MCF 10A (cell line): ENCODE results near the gene PGBD2. TPM values are rescaled to one million over a fixed set of nuclear protein-coding genes. Genes with fewer than 3 reads are reported as not detected.

ENCODE experiments used
- BruUV-seq: library from RNA; stranded (reverse); fragments of 400-500 nt; replicated peaks from 2 replicates; lab custom pipeline; 2021; lab: Mats Ljungman, UMichigan
- CTCF ChIA-PET: fragments of 300-600 bp; sonication (Branson Sonifier 250); formaldehyde crosslinking; extraction: SDS; loops from one replicate; lab custom pipeline; 2021; ENCODE audit warnings: antibody characterized with exemption, inconsistent platforms; lab: Yijun Ruan, JAX
- POLR2A ChIA-PET: fragments of 300-600, 350-650 bp; sonication (Branson Sonifier 250); formaldehyde crosslinking; extraction: SDS; loops from one replicate; lab custom pipeline; 2020; ENCODE audit warnings: antibody characterized with exemption, inconsistent platforms; lab: Yijun Ruan, JAX
- DNase-seq: peaks from one replicate; pipeline ENCODE4 v3.0.0-alpha.2; 2018; ENCODE audit not compliant: unreplicated experiment
- H3K27ac Mint-ChIP-seq: one replicate; pipeline ENCODE4 v1.8.0; 2022; ENCODE audit warnings: mild to moderate bottlenecking, low read depth, mixed read lengths; ENCODE audit not compliant: unreplicated experiment
- H3K27me3 Mint-ChIP-seq: one replicate; pipeline ENCODE4 v1.8.0; 2022; ENCODE audit warnings: mixed read lengths; ENCODE audit not compliant: insufficient read depth, unreplicated experiment
- H3K36me3 Mint-ChIP-seq: one replicate; pipeline ENCODE4 v1.8.0; 2022; ENCODE audit warnings: mild to moderate bottlenecking, moderate library complexity, mixed read lengths; ENCODE audit not compliant: insufficient read depth, unreplicated experiment
- H3K4me1 Mint-ChIP-seq: one replicate; pipeline ENCODE4 v1.8.0; 2022; ENCODE audit warnings: mixed read lengths; ENCODE audit not compliant: insufficient read depth, unreplicated experiment
- H3K4me3 Mint-ChIP-seq: one replicate; pipeline ENCODE4 v1.8.0; 2022; ENCODE audit warnings: mild to moderate bottlenecking, moderate library complexity, mixed read lengths; ENCODE audit not compliant: unreplicated experiment
- H3K9me3 Mint-ChIP-seq: one replicate; pipeline ENCODE4 v1.8.0; 2022; ENCODE audit warnings: mixed read lengths; ENCODE audit not compliant: unreplicated experiment
- intact Hi-C: fragments of 100-400 bp; cut with micrococcal nuclease; formaldehyde crosslinking; loops from 2 replicates; pipeline ENCODE4 v1.14.1; 2022
- total RNA-seq: library from RNA; stranded (reverse); gene quantifications from 2 replicates; pipeline ENCODE4 v1.2.3, GENCODE V29; 2022
- TF ChIP-seq, protein P1 (sequence below): fragments of 200-600 bp; IDR thresholded peaks from one replicate; pipeline ENCODE4 v1.8.0; 2022; ENCODE audit warnings: antibody characterized with exemption, mild to moderate bottlenecking; ENCODE audit not compliant: unreplicated experiment

The PGBD2 gene
- total RNA-seq, 1 experiment from 2014 or later, result 5.2 TPM

- ChIA-PET CTCF (interaction anchor here (2.3 to 3.3 kb wide), 2 partner anchors 12 to 32 kb away, joined by 11 to 21 read pairs; partner anchors contain the start of gene ZNF692), POLR2A (interaction anchor here (0.7 to 4.7 kb wide), 8 partner anchors 12 to 46 kb away, joined by 3 to 140 read pairs (median 31); partner anchors contain the start of genes PGBD2, SH3BP5L, ZNF672 and ZNF692)
- H3K4me3 Mint-ChIP-seq, result peak overlapping the region; percentile 94
- no peaks in the 10 kb centered on the region for H3K9me3 Mint-ChIP-seq
- peaks cover 19% of the 10 kb centered on the region for H3K4me1 Mint-ChIP-seq
- H3K27me3 Mint-ChIP-seq, result peaks cover 8% of the 10 kb centered on the region
- peaks cover 23% of the 10 kb centered on the region for H3K36me3 Mint-ChIP-seq
- no TSS peak for BruUV-seq
- intact Hi-C loops, result no loop called here
- TF ChIP-seq, protein P1, sequence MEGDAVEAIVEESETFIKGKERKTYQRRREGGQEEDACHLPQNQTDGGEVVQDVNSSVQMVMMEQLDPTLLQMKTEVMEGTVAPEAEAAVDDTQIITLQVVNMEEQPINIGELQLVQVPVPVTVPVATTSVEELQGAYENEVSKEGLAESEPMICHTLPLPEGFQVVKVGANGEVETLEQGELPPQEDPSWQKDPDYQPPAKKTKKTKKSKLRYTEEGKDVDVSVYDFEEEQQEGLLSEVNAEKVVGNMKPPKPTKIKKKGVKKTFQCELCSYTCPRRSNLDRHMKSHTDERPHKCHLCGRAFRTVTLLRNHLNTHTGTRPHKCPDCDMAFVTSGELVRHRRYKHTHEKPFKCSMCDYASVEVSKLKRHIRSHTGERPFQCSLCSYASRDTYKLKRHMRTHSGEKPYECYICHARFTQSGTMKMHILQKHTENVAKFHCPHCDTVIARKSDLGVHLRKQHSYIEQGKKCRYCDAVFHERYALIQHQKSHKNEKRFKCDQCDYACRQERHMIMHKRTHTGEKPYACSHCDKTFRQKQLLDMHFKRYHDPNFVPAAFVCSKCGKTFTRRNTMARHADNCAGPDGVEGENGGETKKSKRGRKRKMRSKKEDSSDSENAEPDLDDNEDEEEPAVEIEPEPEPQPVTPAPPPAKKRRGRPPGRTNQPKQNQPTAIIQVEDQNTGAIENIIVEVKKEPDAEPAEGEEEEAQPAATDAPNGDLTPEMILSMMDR, result no peak
- DNase-seq, result no peak
- peak overlapping the region; percentile 97 for H3K27ac Mint-ChIP-seq
Observed at GRCh38 chr1:248871837-248872401, 34.1 kb upstream of the PGBD2 start.

DNA sequence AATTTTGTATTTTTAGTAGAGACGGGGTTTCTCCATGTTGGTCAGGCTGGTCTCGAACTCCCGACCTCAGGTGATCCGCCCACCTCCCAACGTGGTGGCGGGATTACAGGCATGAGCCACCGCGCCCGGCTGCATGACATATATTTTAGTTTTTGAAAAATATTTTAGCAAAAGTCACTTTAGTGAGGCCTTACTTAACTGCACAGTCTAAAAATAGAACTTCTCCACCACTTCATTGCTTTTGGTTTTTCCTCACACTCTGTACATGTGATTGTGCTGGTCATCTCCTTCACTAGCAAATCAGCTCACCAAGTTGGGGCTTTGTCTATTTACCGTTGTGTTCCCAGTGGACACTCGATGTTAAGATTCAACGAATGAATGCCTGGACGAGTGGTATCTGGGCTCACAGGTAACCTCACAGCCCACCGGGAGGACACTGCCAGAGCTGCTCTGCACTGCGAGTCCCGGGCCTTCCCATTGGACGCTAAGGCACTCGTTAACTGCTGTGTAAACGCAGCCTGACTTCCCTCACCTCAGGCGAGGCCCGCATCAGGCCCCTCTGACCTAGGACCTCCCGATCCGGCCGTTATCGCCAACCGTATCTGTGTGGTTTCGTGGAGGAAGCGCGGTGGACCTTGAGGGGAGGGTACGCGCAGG is 33.2 kb upstream of the PGBD2 start:
- peaks cover 19% of the 10 kb centered on the region for H3K4me1 Mint-ChIP-seq
- H3K9me3 Mint-ChIP-seq, result no peaks in the 10 kb centered on the region
- peak overlapping the region; percentile 94 for H3K4me3 Mint-ChIP-seq
- peak overlapping the region; percentile 97 for H3K27ac Mint-ChIP-seq
- peaks cover 23% of the 10 kb centered on the region for H3K36me3 Mint-ChIP-seq
- ChIA-PET POLR2A (interaction anchor here (0.7 to 4.7 kb wide), 22 partner anchors 12 to 169 kb away, joined by 3 to 140 read pairs (median 4); partner anchors contain the start of genes PGBD2, SH3BP5L, ZNF672 and ZNF692), CTCF (interaction anchor here (0.6 to 3.3 kb wide), 12 partner anchors 10 to 1258 kb away, joined by 3 to 21 read pairs (median 6); partner anchors contain the start of genes ZNF672 and ZNF692)
- TF ChIP-seq, protein P1, result no peak
- H3K27me3 Mint-ChIP-seq, result peaks cover 8% of the 10 kb centered on the region
- TSS peak; percentile 48 for BruUV-seq
- intact Hi-C loops, result no loop called here
- DNase-seq, result peak; percentile 89

- ChIA-PET CTCF (interaction anchor here (0.6 to 3.3 kb wide), 13 partner anchors 9 to 1258 kb away, joined by 3 to 21 read pairs (median 6); partner anchors contain the start of gene ZNF692), POLR2A (interaction anchor here (0.7 to 4.7 kb wide), 22 partner anchors 9 to 169 kb away, joined by 3 to 140 read pairs (median 6); partner anchors contain the start of genes PGBD2, SH3BP5L, ZNF672 and ZNF692)
- DNase-seq, result peak; percentile 100
- H3K27me3 Mint-ChIP-seq, result peaks cover 12% of the 10 kb centered on the region
- peak overlapping the region; percentile 97 for H3K27ac Mint-ChIP-seq
- peaks cover 23% of the 10 kb centered on the region for H3K36me3 Mint-ChIP-seq
- no TSS peak for BruUV-seq
- H3K4me1 Mint-ChIP-seq, result peaks cover 19% of the 10 kb centered on the region
- H3K4me3 Mint-ChIP-seq, result peak overlapping the region; percentile 94
- H3K9me3 Mint-ChIP-seq, result no peaks in the 10 kb centered on the region
- intact Hi-C loops, result no loop called here
- TF ChIP-seq, protein P1, result no peak
Observed at GRCh38 chr1:248873409-248873992, 32.5 kb upstream of the PGBD2 start.
